Measurements from ENCODE around the gene TMEM236. TPM values are rescaled to one million over a fixed set of nuclear protein-coding genes. Genes with fewer than 3 reads are reported as not detected.

TMEM236 gene
- total RNA-seq, 2 experiments from 2014 or later, result not detected

DNA sequence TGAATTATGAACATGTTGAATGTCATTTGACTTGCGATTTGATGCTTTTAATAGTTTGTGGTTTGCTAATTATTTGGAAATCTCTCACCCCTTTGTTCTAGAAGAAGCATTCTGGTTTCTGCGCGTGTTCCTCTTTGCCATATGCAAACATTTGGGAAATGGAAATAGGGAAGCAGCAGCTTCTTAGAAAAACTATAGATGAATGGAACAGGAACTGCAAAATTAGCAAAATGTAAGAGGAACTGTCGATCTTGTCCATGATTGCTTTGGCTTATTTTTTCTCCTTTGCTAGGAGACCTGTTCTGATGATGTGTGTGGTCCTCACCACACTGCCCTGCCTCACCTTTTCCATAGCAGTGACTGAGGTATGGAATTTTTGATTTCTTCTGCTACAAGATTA lies 19.0 kb downstream of the TMEM236 start:
- no TSS peak for BruUV-seq (replicated peaks)

GRCh38 chr10:17779784-17780183 lies 27.8 kb downstream of the TMEM236 start:
- no peaks in the 10 kb centered on the region for H3K4me1 ChIP-seq (ENCODE audit: insufficient read depth, low read length, poor library complexity, severe bottlenecking)
- CTCF ChIA-PET (ENCODE audit: unreplicated experiment), result interaction anchor here (1.0 kb wide), 1 partner anchor 11 kb away, joined by 3 read pairs; no protein-coding TSS in a partner anchor
- no peaks in the 10 kb centered on the region for H3K36me3 ChIP-seq (ENCODE audit: insufficient read depth, low read length)
- intact Hi-C loops (cut with micrococcal nuclease; ENCODE audit: unreplicated experiment), result no loop called here
- H3K9me3 ChIP-seq (ENCODE audit: low read length), result no peaks in the 10 kb centered on the region
- H4K20me1 ChIP-seq (ENCODE audit: insufficient read depth, low read length), result no peaks in the 10 kb centered on the region
- POLR2A ChIA-PET, result no interaction called here
- BruUV-seq (replicated peaks), result no TSS peak
- TF ChIP-seq CTCF (conservative IDR thresholded peaks at IDR 0.05; ENCODE audit: low read length), result no peak
- TF ChIP-seq EZH2phosphoT487 (IDR thresholded peaks at IDR 0.05; ENCODE audit: borderline replicate concordance, low read depth, low read length), result no peak
- H2AFZ ChIP-seq (ENCODE audit: low read length), result no peak overlapping the region
- H3K9me2 ChIP-seq (ENCODE audit: insufficient read depth, low read length), result no peaks in the 10 kb centered on the region
- no peak for DNase-seq (ENCODE audit: low spot score)
- H3K27ac ChIP-seq (ENCODE audit: low read depth, low read length, poor library complexity, severe bottlenecking), result no peak overlapping the region
- H3K4me3 ChIP-seq (ENCODE audit: low read depth, low read length, poor library complexity, severe bottlenecking), result no peak overlapping the region
- no peak overlapping the region for H3K4me2 ChIP-seq (ENCODE audit: low read length)
- H3K79me2 ChIP-seq (ENCODE audit: insufficient read depth, low read depth, low read length), result no peaks in the 10 kb centered on the region

More for the DNA sequence above, 19.0 kb downstream of the TMEM236 start:
- Histone ChIP-seq H3K36me3 (ENCODE audit: insufficient read depth, low read length) (no peaks in the 10 kb centered on the region), H3K9me2 (ENCODE audit: insufficient read depth, low read length) (no peaks in the 10 kb centered on the region), H3K4me2 (ENCODE audit: low read length) (no peak overlapping the region), H3K4me1 (ENCODE audit: insufficient read depth, low read length, poor library complexity, severe bottlenecking) (no peaks in the 10 kb centered on the region), H2AFZ (ENCODE audit: low read length) (no peak overlapping the region), H3K4me3 (ENCODE audit: low read depth, low read length, poor library complexity, severe bottlenecking) (no peak overlapping the region), H3K9me3 (ENCODE audit: low read length) (no peaks in the 10 kb centered on the region), H3K27ac (ENCODE audit: low read depth, low read length, poor library complexity, severe bottlenecking) (no peak overlapping the region), H3K79me2 (ENCODE audit: insufficient read depth, low read depth, low read length) (no peaks in the 10 kb centered on the region), H4K20me1 (ENCODE audit: insufficient read depth, low read length) (no peaks in the 10 kb centered on the region)
- DNase-seq (ENCODE audit: low spot score), result no peak
- CTCF ChIA-PET (ENCODE audit: unreplicated experiment), result no interaction called here
- intact Hi-C loops (cut with micrococcal nuclease; ENCODE audit: unreplicated experiment), result no loop called here
- TF ChIP-seq EZH2phosphoT487 (IDR thresholded peaks at IDR 0.05; ENCODE audit: borderline replicate concordance, low read depth, low read length) (no peak), CTCF (conservative IDR thresholded peaks at IDR 0.05; ENCODE audit: low read length) (no peak)
- POLR2A ChIA-PET, result no interaction called here

GRCh38 chr10:17780727-17781126 lies 28.7 kb downstream of the TMEM236 start:
- H3K79me2 ChIP-seq (ENCODE audit: insufficient read depth, low read depth, low read length), result no peaks in the 10 kb centered on the region
- H2AFZ ChIP-seq (ENCODE audit: low read length), result no peak overlapping the region
- ChIA-PET CTCF (ENCODE audit: unreplicated experiment) (interaction anchor here (1.0 kb wide), 1 partner anchor 10 kb away, joined by 3 read pairs; no protein-coding TSS in a partner anchor), POLR2A (interaction anchor here (0.6 kb wide), 1 partner anchor 114 kb away, joined by 3 read pairs; no protein-coding TSS in a partner anchor)
- H3K36me3 ChIP-seq (ENCODE audit: insufficient read depth, low read length), result no peaks in the 10 kb centered on the region
- no peak overlapping the region for H3K4me2 ChIP-seq (ENCODE audit: low read length)
- TF ChIP-seq CTCF (conservative IDR thresholded peaks at IDR 0.05; ENCODE audit: low read length) (no peak), EZH2phosphoT487 (IDR thresholded peaks at IDR 0.05; ENCODE audit: borderline replicate concordance, low read depth, low read length) (no peak)
- no peak overlapping the region for H3K4me3 ChIP-seq (ENCODE audit: low read depth, low read length, poor library complexity, severe bottlenecking)
- no peaks in the 10 kb centered on the region for H3K9me3 ChIP-seq (ENCODE audit: low read length)
- no peaks in the 10 kb centered on the region for H3K4me1 ChIP-seq (ENCODE audit: insufficient read depth, low read length, poor library complexity, severe bottlenecking)
- no peaks in the 10 kb centered on the region for H3K9me2 ChIP-seq (ENCODE audit: insufficient read depth, low read length)
- no peaks in the 10 kb centered on the region for H4K20me1 ChIP-seq (ENCODE audit: insufficient read depth, low read length)
- no peak for DNase-seq (ENCODE audit: low spot score)
- no peak overlapping the region for H3K27ac ChIP-seq (ENCODE audit: low read depth, low read length, poor library complexity, severe bottlenecking)
- intact Hi-C loops (cut with micrococcal nuclease; ENCODE audit: unreplicated experiment), result no loop called here
- BruUV-seq (replicated peaks), result no TSS peak

Data from OCI-LY7 (cell line).